ENCODE data around the gene CRYGA.
"Not testable (repeated sequence)": the region's sequence is repeated elsewhere in the genome, so short reads cannot be mapped to it uniquely, and the experiment has no call there.

The CRYGA gene

GRCh38 chr2:208125251-208125650 lies 38.1 kb downstream of the CRYGA start:
- DNase-seq: no peak

- DNase-seq: not testable (repeated sequence)
These were observed 39.2 kb downstream of the CRYGA start, which contains the start of gene CRYGD for GRCh38 chr2:208124013-208124715. CRYGD (minus strand) TSS chr2:208124524; CDS start chr2:208124473, 51 bp downstream.

GRCh38 chr2:208122248-208122647 lies 41.1 kb downstream of the CRYGA start:
- no peak for DNase-seq

GRCh38 chr2:208118918-208119317 lies 44.5 kb downstream of the CRYGA start:
- DNase-seq: no peak

- DNase-seq: not testable (repeated sequence)
These were observed 46.0 kb downstream of the CRYGA start for GRCh38 chr2:208117390-208117789.

- DNase-seq: no peak
These were observed 50.4 kb downstream of the CRYGA start for GRCh38 chr2:208112969-208113368.

- not testable (repeated sequence) for DNase-seq
These were observed 51.1 kb downstream of the CRYGA start for GRCh38 chr2:208112273-208112745.

All from effector CD4-positive, alpha-beta T cell (primary cell).